Liver (tissue), 3 donors: ENCODE measurements around the gene EHMT1.

Experiments
- FOXA1 ChIP-seq: IDR thresholded peaks from 2 replicates; pipeline ENCODE4 v1.6.1; 2016; ENCODE audit warnings: antibody characterized with exemption
- GABPA ChIP-seq, 2 donors: IDR thresholded peaks in 1 of 2; conservative IDR thresholded peaks in 1 of 2; 2 replicates each; pipeline ENCODE4 v1.6.1; 2016; ENCODE audit warnings: antibody characterized with exemption in 2 of 2, mild to moderate bottlenecking in 1 of 2, moderate library complexity in 1 of 2
- HNF4G ChIP-seq: IDR thresholded peaks from 2 replicates; pipeline ENCODE4 v1.6.1; 2016; ENCODE audit warnings: antibody characterized with exemption
- JUND ChIP-seq, 2 donors: IDR thresholded peaks; 2 replicates each; pipeline ENCODE4 v1.6.1; 2016; ENCODE audit warnings: antibody characterized with exemption in 2 of 2
- RAD21 ChIP-seq, 2 donors: IDR thresholded peaks; 2 replicates each; pipeline ENCODE4 v1.6.1; 2016; ENCODE audit warnings: antibody characterized with exemption in 2 of 2, mild to moderate bottlenecking in 2 of 2
- RXRA ChIP-seq, 2 donors: IDR thresholded peaks; 2 replicates each; pipeline ENCODE4 v1.6.1; 2017 to 2018; ENCODE audit warnings: antibody characterized with exemption in 2 of 2, mild to moderate bottlenecking in 1 of 2
- SP1 ChIP-seq: IDR thresholded peaks from 2 replicates; pipeline ENCODE4 v1.6.1; 2018; ENCODE audit warnings: antibody characterized with exemption, mild to moderate bottlenecking
- TAF1 ChIP-seq: conservative IDR thresholded peaks from 2 replicates; pipeline ENCODE4 v1.6.1; 2016; ENCODE audit warnings: antibody characterized with exemption, mild to moderate bottlenecking
- YY1 ChIP-seq: IDR thresholded peaks from 2 replicates; pipeline ENCODE4 v1.6.1; 2016; ENCODE audit warnings: antibody characterized with exemption, mild to moderate bottlenecking
- TF ChIP-seq, protein P1 (sequence below): fragments of 150-350 bp; IDR thresholded peaks from 2 replicates; pipeline ENCODE4 v1.5.1; 2017; ENCODE audit warnings: improper control_type of control experiment, low read depth, low read length; ENCODE audit not compliant: missing input control
- TF ChIP-seq, protein P2 (sequence below): IDR thresholded peaks from 2 replicates; pipeline ENCODE4 v1.6.1; 2016; ENCODE audit warnings: antibody characterized with exemption
- TF ChIP-seq, protein P3 (sequence below): IDR thresholded peaks from 2 replicates; pipeline ENCODE4 v1.6.1; 2016; ENCODE audit warnings: antibody characterized with exemption
- TF ChIP-seq, protein P4 (sequence below): IDR thresholded peaks from 2 replicates; pipeline ENCODE4 v1.6.1; 2016; ENCODE audit warnings: antibody characterized with exemption, mild to moderate bottlenecking
- TF ChIP-seq, protein P5 (sequence below): IDR thresholded peaks from 2 replicates; pipeline ENCODE4 v1.6.1; 2016; ENCODE audit warnings: antibody characterized with exemption
- donor health status: healthy.
- donor health status: healthy.

DNA sequence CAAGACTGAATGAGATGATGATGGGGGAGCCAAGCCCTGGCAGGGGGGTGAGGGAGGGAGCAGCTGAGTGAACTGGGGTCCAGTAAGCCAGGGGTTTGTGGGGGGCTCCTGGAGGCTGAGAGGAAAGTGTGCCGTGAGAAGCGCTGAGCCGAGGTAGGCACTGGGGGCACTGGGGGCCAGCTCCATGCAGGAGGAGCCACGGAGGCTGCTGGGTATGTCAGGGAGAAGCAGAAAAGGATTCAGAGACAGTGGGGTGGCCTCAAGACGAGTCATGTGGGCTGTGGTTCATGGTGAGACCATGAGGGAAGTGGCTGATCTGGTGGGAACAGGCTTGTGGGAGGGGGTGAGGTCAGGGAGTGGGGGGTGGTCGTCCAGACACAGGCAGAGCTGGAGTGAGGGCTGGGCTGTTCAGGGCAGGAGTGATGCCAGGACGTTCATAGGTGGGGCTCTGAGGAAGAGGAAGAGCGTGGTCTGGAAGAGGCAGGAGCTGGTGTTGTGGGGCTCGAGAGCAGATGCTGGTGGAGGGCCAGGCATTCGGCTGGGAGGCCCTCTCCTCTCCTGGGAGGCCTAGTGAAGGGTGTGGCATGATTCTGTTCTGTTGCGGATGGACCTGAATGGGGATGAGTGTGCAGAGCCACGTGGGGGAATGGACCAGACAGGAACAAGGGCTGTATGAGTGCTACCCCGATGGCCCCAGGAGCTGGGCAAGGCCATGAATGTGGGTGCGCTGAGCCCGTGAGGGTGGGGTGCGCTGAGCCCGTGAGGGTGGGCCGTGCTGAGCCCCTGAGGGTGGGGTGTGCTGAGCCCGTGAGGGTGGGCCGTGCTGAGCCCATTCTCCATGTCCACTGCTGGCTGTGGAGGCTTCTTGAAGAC lies 166.1 kb downstream of the EHMT1 start:
- TF ChIP-seq, protein P1, sequence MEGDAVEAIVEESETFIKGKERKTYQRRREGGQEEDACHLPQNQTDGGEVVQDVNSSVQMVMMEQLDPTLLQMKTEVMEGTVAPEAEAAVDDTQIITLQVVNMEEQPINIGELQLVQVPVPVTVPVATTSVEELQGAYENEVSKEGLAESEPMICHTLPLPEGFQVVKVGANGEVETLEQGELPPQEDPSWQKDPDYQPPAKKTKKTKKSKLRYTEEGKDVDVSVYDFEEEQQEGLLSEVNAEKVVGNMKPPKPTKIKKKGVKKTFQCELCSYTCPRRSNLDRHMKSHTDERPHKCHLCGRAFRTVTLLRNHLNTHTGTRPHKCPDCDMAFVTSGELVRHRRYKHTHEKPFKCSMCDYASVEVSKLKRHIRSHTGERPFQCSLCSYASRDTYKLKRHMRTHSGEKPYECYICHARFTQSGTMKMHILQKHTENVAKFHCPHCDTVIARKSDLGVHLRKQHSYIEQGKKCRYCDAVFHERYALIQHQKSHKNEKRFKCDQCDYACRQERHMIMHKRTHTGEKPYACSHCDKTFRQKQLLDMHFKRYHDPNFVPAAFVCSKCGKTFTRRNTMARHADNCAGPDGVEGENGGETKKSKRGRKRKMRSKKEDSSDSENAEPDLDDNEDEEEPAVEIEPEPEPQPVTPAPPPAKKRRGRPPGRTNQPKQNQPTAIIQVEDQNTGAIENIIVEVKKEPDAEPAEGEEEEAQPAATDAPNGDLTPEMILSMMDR = no peak
- no peak for TF ChIP-seq TAF1
- TF ChIP-seq RXRA (IDR thresholded peaks at IDR 0.05) = no peak
- TF ChIP-seq HNF4G = no peak
- TF ChIP-seq, protein P2, sequence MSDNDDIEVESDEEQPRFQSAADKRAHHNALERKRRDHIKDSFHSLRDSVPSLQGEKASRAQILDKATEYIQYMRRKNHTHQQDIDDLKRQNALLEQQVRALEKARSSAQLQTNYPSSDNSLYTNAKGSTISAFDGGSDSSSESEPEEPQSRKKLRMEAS = no peak
- TF ChIP-seq, protein P3, sequence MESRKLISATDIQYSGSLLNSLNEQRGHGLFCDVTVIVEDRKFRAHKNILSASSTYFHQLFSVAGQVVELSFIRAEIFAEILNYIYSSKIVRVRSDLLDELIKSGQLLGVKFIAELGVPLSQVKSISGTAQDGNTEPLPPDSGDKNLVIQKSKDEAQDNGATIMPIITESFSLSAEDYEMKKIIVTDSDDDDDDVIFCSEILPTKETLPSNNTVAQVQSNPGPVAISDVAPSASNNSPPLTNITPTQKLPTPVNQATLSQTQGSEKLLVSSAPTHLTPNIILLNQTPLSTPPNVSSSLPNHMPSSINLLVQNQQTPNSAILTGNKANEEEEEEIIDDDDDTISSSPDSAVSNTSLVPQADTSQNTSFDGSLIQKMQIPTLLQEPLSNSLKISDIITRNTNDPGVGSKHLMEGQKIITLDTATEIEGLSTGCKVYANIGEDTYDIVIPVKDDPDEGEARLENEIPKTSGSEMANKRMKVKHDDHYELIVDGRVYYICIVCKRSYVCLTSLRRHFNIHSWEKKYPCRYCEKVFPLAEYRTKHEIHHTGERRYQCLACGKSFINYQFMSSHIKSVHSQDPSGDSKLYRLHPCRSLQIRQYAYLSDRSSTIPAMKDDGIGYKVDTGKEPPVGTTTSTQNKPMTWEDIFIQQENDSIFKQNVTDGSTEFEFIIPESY = no peak
- TF ChIP-seq, protein P4, sequence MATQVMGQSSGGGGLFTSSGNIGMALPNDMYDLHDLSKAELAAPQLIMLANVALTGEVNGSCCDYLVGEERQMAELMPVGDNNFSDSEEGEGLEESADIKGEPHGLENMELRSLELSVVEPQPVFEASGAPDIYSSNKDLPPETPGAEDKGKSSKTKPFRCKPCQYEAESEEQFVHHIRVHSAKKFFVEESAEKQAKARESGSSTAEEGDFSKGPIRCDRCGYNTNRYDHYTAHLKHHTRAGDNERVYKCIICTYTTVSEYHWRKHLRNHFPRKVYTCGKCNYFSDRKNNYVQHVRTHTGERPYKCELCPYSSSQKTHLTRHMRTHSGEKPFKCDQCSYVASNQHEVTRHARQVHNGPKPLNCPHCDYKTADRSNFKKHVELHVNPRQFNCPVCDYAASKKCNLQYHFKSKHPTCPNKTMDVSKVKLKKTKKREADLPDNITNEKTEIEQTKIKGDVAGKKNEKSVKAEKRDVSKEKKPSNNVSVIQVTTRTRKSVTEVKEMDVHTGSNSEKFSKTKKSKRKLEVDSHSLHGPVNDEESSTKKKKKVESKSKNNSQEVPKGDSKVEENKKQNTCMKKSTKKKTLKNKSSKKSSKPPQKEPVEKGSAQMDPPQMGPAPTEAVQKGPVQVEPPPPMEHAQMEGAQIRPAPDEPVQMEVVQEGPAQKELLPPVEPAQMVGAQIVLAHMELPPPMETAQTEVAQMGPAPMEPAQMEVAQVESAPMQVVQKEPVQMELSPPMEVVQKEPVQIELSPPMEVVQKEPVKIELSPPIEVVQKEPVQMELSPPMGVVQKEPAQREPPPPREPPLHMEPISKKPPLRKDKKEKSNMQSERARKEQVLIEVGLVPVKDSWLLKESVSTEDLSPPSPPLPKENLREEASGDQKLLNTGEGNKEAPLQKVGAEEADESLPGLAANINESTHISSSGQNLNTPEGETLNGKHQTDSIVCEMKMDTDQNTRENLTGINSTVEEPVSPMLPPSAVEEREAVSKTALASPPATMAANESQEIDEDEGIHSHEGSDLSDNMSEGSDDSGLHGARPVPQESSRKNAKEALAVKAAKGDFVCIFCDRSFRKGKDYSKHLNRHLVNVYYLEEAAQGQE = no peak
- TF ChIP-seq, protein P5, sequence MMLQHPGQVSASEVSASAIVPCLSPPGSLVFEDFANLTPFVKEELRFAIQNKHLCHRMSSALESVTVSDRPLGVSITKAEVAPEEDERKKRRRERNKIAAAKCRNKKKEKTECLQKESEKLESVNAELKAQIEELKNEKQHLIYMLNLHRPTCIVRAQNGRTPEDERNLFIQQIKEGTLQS = no peak
- TF ChIP-seq SP1 = no peak
- TF ChIP-seq YY1 = no peak
- no peak for TF ChIP-seq RAD21 (IDR thresholded peaks at IDR 0.05)
- TF ChIP-seq FOXA1 = no peak
- no peak for TF ChIP-seq JUND (IDR thresholded peaks at IDR 0.05)
- no peak for TF ChIP-seq GABPA (IDR thresholded peaks at IDR 0.05 in 1 of 2, conservative IDR thresholded peaks at IDR 0.05 in 1 of 2)
